ENCODE results near the gene BMPR2.

The BMPR2 gene

GRCh38 chr2:202609381-202610145, 233.4 kb downstream of the BMPR2 start:
- no peak for DNase-seq

- DNase-seq, result no peak
Observed at GRCh38 chr2:202610380-202610779, 234.3 kb downstream of the BMPR2 start.

GRCh38 chr2:202612145-202612544, 236.0 kb downstream of the BMPR2 start:
- no peak for DNase-seq

GRCh38 chr2:202613479-202613878, 237.4 kb downstream of the BMPR2 start:
- DNase-seq, result no peak

Measured in activated effector memory CD4-positive, alpha-beta T cell treated with anti-CD3 and anti-CD28 coated beads, Interleukin-2, amount 50 U/mL, for 16 hours (primary cell).